ENCODE data around the gene MAN1A1.

The MAN1A1 gene

GRCh38 chr6:119207971-119208725 lies 141.4 kb downstream of the MAN1A1 start:
- Histone ChIP-seq H3K27me3 (replicated peaks; ENCODE audit: control insufficient read depth, insufficient read depth, low read length, poor library complexity, severe bottlenecking) (no peaks in the 10 kb centered on the region), H3K4me1 (ENCODE audit: control insufficient read depth, insufficient read depth, low read length, poor library complexity, severe bottlenecking) (no peaks in the 10 kb centered on the region), H3K4me3 (ENCODE audit: insufficient read depth, low read depth, low read length, poor library complexity, severe bottlenecking) (no peak overlapping the region), H3K27ac (ENCODE audit: insufficient read depth, low read length, poor library complexity, severe bottlenecking) (no peak overlapping the region), H3K36me3 (ENCODE audit: control insufficient read depth, insufficient read depth, low read length) (no peaks in the 10 kb centered on the region), H3K9me3 (ENCODE audit: control insufficient read depth, low read length) (no peaks in the 10 kb centered on the region)
- DNase-seq: no peak

- Histone ChIP-seq H3K36me3 (ENCODE audit: control insufficient read depth, insufficient read depth, low read length) (no peaks in the 10 kb centered on the region), H3K4me1 (ENCODE audit: control insufficient read depth, insufficient read depth, low read length, poor library complexity, severe bottlenecking) (no peaks in the 10 kb centered on the region), H3K27ac (ENCODE audit: insufficient read depth, low read length, poor library complexity, severe bottlenecking) (no peak overlapping the region), H3K4me3 (ENCODE audit: insufficient read depth, low read depth, low read length, poor library complexity, severe bottlenecking) (no peak overlapping the region), H3K9me3 (ENCODE audit: control insufficient read depth, low read length) (no peaks in the 10 kb centered on the region), H3K27me3 (replicated peaks; ENCODE audit: control insufficient read depth, insufficient read depth, low read length, poor library complexity, severe bottlenecking) (no peaks in the 10 kb centered on the region)
- no peak for DNase-seq
These were observed 142.2 kb downstream of the MAN1A1 start for GRCh38 chr6:119207327-119207726.

GRCh38 chr6:119205911-119206618 lies 143.5 kb downstream of the MAN1A1 start:
- H3K4me3 ChIP-seq (ENCODE audit: insufficient read depth, low read depth, low read length, poor library complexity, severe bottlenecking): no peak overlapping the region
- H3K27me3 ChIP-seq (replicated peaks; ENCODE audit: control insufficient read depth, insufficient read depth, low read length, poor library complexity, severe bottlenecking): no peaks in the 10 kb centered on the region
- no peak for DNase-seq
- no peaks in the 10 kb centered on the region for H3K9me3 ChIP-seq (ENCODE audit: control insufficient read depth, low read length)
- no peak overlapping the region for H3K27ac ChIP-seq (ENCODE audit: insufficient read depth, low read length, poor library complexity, severe bottlenecking)
- H3K36me3 ChIP-seq (ENCODE audit: control insufficient read depth, insufficient read depth, low read length): no peaks in the 10 kb centered on the region
- H3K4me1 ChIP-seq (ENCODE audit: control insufficient read depth, insufficient read depth, low read length, poor library complexity, severe bottlenecking): no peaks in the 10 kb centered on the region

GRCh38 chr6:119204719-119205118 lies 144.8 kb downstream of the MAN1A1 start:
- peaks cover 5% of the 10 kb centered on the region for H3K36me3 ChIP-seq (ENCODE audit: control insufficient read depth, insufficient read depth, low read length)
- DNase-seq: no peak
- H3K4me3 ChIP-seq (ENCODE audit: insufficient read depth, low read depth, low read length, poor library complexity, severe bottlenecking): no peak overlapping the region
- H3K4me1 ChIP-seq (ENCODE audit: control insufficient read depth, insufficient read depth, low read length, poor library complexity, severe bottlenecking): no peaks in the 10 kb centered on the region
- no peak overlapping the region for H3K27ac ChIP-seq (ENCODE audit: insufficient read depth, low read length, poor library complexity, severe bottlenecking)
- H3K27me3 ChIP-seq (replicated peaks; ENCODE audit: control insufficient read depth, insufficient read depth, low read length, poor library complexity, severe bottlenecking): no peaks in the 10 kb centered on the region
- H3K9me3 ChIP-seq (ENCODE audit: control insufficient read depth, low read length): no peaks in the 10 kb centered on the region

GRCh38 chr6:119201480-119201879 lies 148.1 kb downstream of the MAN1A1 start:
- H3K4me1 ChIP-seq (ENCODE audit: control insufficient read depth, insufficient read depth, low read length, poor library complexity, severe bottlenecking): no peaks in the 10 kb centered on the region
- H3K27ac ChIP-seq (ENCODE audit: insufficient read depth, low read length, poor library complexity, severe bottlenecking): no peak overlapping the region
- H3K4me3 ChIP-seq (ENCODE audit: insufficient read depth, low read depth, low read length, poor library complexity, severe bottlenecking): no peak overlapping the region
- H3K27me3 ChIP-seq (replicated peaks; ENCODE audit: control insufficient read depth, insufficient read depth, low read length, poor library complexity, severe bottlenecking): no peaks in the 10 kb centered on the region
- no peak for DNase-seq
- no peaks in the 10 kb centered on the region for H3K9me3 ChIP-seq (ENCODE audit: control insufficient read depth, low read length)
- peaks cover 5% of the 10 kb centered on the region for H3K36me3 ChIP-seq (ENCODE audit: control insufficient read depth, insufficient read depth, low read length)

- no peak for DNase-seq
- no peak overlapping the region for H3K4me3 ChIP-seq (ENCODE audit: insufficient read depth, low read depth, low read length, poor library complexity, severe bottlenecking)
- H3K4me1 ChIP-seq (ENCODE audit: control insufficient read depth, insufficient read depth, low read length, poor library complexity, severe bottlenecking): no peaks in the 10 kb centered on the region
- no peaks in the 10 kb centered on the region for H3K9me3 ChIP-seq (ENCODE audit: control insufficient read depth, low read length)
- no peak overlapping the region for H3K27ac ChIP-seq (ENCODE audit: insufficient read depth, low read length, poor library complexity, severe bottlenecking)
- no peaks in the 10 kb centered on the region for H3K27me3 ChIP-seq (replicated peaks; ENCODE audit: control insufficient read depth, insufficient read depth, low read length, poor library complexity, severe bottlenecking)
- peaks cover 5% of the 10 kb centered on the region for H3K36me3 ChIP-seq (ENCODE audit: control insufficient read depth, insufficient read depth, low read length)
These were observed 148.9 kb downstream of the MAN1A1 start for GRCh38 chr6:119200512-119201175.

GRCh38 chr6:119197271-119197670 lies 152.3 kb downstream of the MAN1A1 start:
- Histone ChIP-seq H3K4me3 (ENCODE audit: insufficient read depth, low read depth, low read length, poor library complexity, severe bottlenecking) (no peak overlapping the region), H3K27me3 (replicated peaks; ENCODE audit: control insufficient read depth, insufficient read depth, low read length, poor library complexity, severe bottlenecking) (no peaks in the 10 kb centered on the region), H3K27ac (ENCODE audit: insufficient read depth, low read length, poor library complexity, severe bottlenecking) (no peak overlapping the region), H3K9me3 (ENCODE audit: control insufficient read depth, low read length) (no peaks in the 10 kb centered on the region), H3K36me3 (ENCODE audit: control insufficient read depth, insufficient read depth, low read length) (peaks cover 5% of the 10 kb centered on the region), H3K4me1 (ENCODE audit: control insufficient read depth, insufficient read depth, low read length, poor library complexity, severe bottlenecking) (no peaks in the 10 kb centered on the region)
- no peak for DNase-seq

GRCh38 chr6:119196715-119197114 lies 152.8 kb downstream of the MAN1A1 start:
- Histone ChIP-seq H3K36me3 (ENCODE audit: control insufficient read depth, insufficient read depth, low read length) (peaks cover 5% of the 10 kb centered on the region), H3K4me1 (ENCODE audit: control insufficient read depth, insufficient read depth, low read length, poor library complexity, severe bottlenecking) (no peaks in the 10 kb centered on the region), H3K9me3 (ENCODE audit: control insufficient read depth, low read length) (no peaks in the 10 kb centered on the region), H3K27me3 (replicated peaks; ENCODE audit: control insufficient read depth, insufficient read depth, low read length, poor library complexity, severe bottlenecking) (no peaks in the 10 kb centered on the region), H3K27ac (ENCODE audit: insufficient read depth, low read length, poor library complexity, severe bottlenecking) (no peak overlapping the region), H3K4me3 (ENCODE audit: insufficient read depth, low read depth, low read length, poor library complexity, severe bottlenecking) (no peak overlapping the region)
- DNase-seq: no peak

- Histone ChIP-seq H3K27ac (ENCODE audit: insufficient read depth, low read length, poor library complexity, severe bottlenecking) (no peak overlapping the region), H3K27me3 (replicated peaks; ENCODE audit: control insufficient read depth, insufficient read depth, low read length, poor library complexity, severe bottlenecking) (no peaks in the 10 kb centered on the region), H3K4me1 (ENCODE audit: control insufficient read depth, insufficient read depth, low read length, poor library complexity, severe bottlenecking) (no peaks in the 10 kb centered on the region), H3K36me3 (ENCODE audit: control insufficient read depth, insufficient read depth, low read length) (peaks cover 4% of the 10 kb centered on the region), H3K4me3 (ENCODE audit: insufficient read depth, low read depth, low read length, poor library complexity, severe bottlenecking) (no peak overlapping the region), H3K9me3 (ENCODE audit: control insufficient read depth, low read length) (no peaks in the 10 kb centered on the region)
- DNase-seq: no peak
These were observed 153.7 kb downstream of the MAN1A1 start for GRCh38 chr6:119195848-119196247.

GRCh38 chr6:119195204-119195603 lies 154.4 kb downstream of the MAN1A1 start:
- H3K36me3 ChIP-seq (ENCODE audit: control insufficient read depth, insufficient read depth, low read length): no peaks in the 10 kb centered on the region
- no peak overlapping the region for H3K27ac ChIP-seq (ENCODE audit: insufficient read depth, low read length, poor library complexity, severe bottlenecking)
- H3K4me1 ChIP-seq (ENCODE audit: control insufficient read depth, insufficient read depth, low read length, poor library complexity, severe bottlenecking): no peaks in the 10 kb centered on the region
- H3K9me3 ChIP-seq (ENCODE audit: control insufficient read depth, low read length): no peaks in the 10 kb centered on the region
- H3K4me3 ChIP-seq (ENCODE audit: insufficient read depth, low read depth, low read length, poor library complexity, severe bottlenecking): no peak overlapping the region
- H3K27me3 ChIP-seq (replicated peaks; ENCODE audit: control insufficient read depth, insufficient read depth, low read length, poor library complexity, severe bottlenecking): no peaks in the 10 kb centered on the region
- no peak for DNase-seq

Data from effector memory CD4-positive, alpha-beta T cell (primary cell).